Fibroblast of lung (primary cell): ENCODE measurements around the gene KCNT2. TPM values are rescaled to one million over a fixed set of nuclear protein-coding genes. Genes with fewer than 3 reads are reported as not detected.

Experiments used
- DNase-seq, 2 donors: peaks; one replicate each; pipeline versions ENCODE4 v3.0.0 to v3.0.0-alpha.2; 2010; ENCODE audit warnings: low read depth in 2 of 2
- H2AFZ ChIP-seq: 2 replicates; pipeline ENCODE4 v1.5.1; 2012; ENCODE audit warnings: low read length, control low read depth, inconsistent platforms
- H3K27ac ChIP-seq: 2 replicates; pipeline ENCODE4 v1.5.1; 2011; ENCODE audit warnings: low read length, control low read depth; ENCODE audit not compliant: insufficient read depth
- H3K27me3 ChIP-seq: 2 replicates; pipeline ENCODE4 v1.5.1; 2011; ENCODE audit warnings: mild to moderate bottlenecking, low read length; ENCODE audit not compliant: control insufficient read depth, insufficient read depth
- H3K36me3 ChIP-seq: 2 replicates; pipeline ENCODE4 v1.5.1; 2011; ENCODE audit warnings: low read length; ENCODE audit not compliant: control insufficient read depth, insufficient read depth
- H3K4me1 ChIP-seq: 2 replicates; pipeline ENCODE4 v1.5.1; 2011; ENCODE audit warnings: low read length; ENCODE audit not compliant: control insufficient read depth, insufficient read depth; ENCODE audit errors: extremely low read depth
- H3K4me2 ChIP-seq: 2 replicates; pipeline ENCODE4 v1.5.1; 2011; ENCODE audit warnings: low read length, control low read depth; ENCODE audit not compliant: insufficient read depth; ENCODE audit errors: extremely low read depth
- H3K4me3 ChIP-seq, 4 experiments: fragments of 200-600 bp in 1 of 4; sonication (generic) in 1 of 4; replicated peaks in 1 of 4; 2 replicates each; pipeline ENCODE4 v1.5.1; 2011 to 2016; ENCODE audit warnings: low read length in 4 of 4, low read depth in 3 of 4, mild to moderate bottlenecking in 3 of 4, control low read depth in 2 of 4, inconsistent platforms in 1 of 4, mixed read lengths in 1 of 4; ENCODE audit not compliant: insufficient read depth in 1 of 4; ENCODE audit errors: control extremely low read depth in 1 of 4
- H3K79me2 ChIP-seq: 2 replicates; pipeline ENCODE4 v1.5.1; 2012; ENCODE audit warnings: mild to moderate bottlenecking, low read length, inconsistent platforms; ENCODE audit not compliant: control insufficient read depth, insufficient read depth
- H3K9ac ChIP-seq: 2 replicates; pipeline ENCODE4 v1.5.1; 2011; ENCODE audit warnings: mild to moderate bottlenecking, low read length, control low read depth; ENCODE audit not compliant: insufficient read depth
- H3K9me3 ChIP-seq: 2 replicates; pipeline ENCODE4 v1.5.1; 2012; ENCODE audit warnings: low read depth, low read length; ENCODE audit not compliant: control insufficient read depth, insufficient read depth
- H4K20me1 ChIP-seq: 2 replicates; pipeline ENCODE4 v1.5.1; 2011; ENCODE audit warnings: low read length; ENCODE audit not compliant: control insufficient read depth, insufficient read depth; ENCODE audit errors: extremely low read depth
- EZH2 ChIP-seq: IDR thresholded peaks from 2 replicates; pipeline ENCODE4 v1.5.1; 2012; ENCODE audit warnings: low read length, control low read depth, mild to moderate bottlenecking; ENCODE audit errors: missing control alignments
- polyA plus RNA-seq, 2 donors: library from polyadenylated mRNA; depleted of rRNA in 1 of 2; stranded (reverse) in 1 of 2; unstranded in 1 of 2; fragments of >200 nt; gene quantifications; 2 replicates each; pipeline ENCODE4 v1.2.1, GENCODE V29; 2011 to 2012; ENCODE audit warnings: missing spikeins in 1 of 2
- total RNA-seq: library from RNA; depleted of rRNA; stranded (reverse); fragments of >200 nt; gene quantifications from 2 replicates; pipeline ENCODE4 v1.2.1, GENCODE V29; 2014
- TF ChIP-seq, protein P1 (sequence below), 2 donors: IDR thresholded peaks in 1 of 2; conservative IDR thresholded peaks in 1 of 2; 1 replicate in 1 of 2; 2 replicates in 1 of 2; pipeline ENCODE4 v1.5.1; 2011 to 2012; ENCODE audit warnings: low read length in 2 of 2, control low read depth in 1 of 2, inconsistent platforms in 1 of 2, low read depth in 1 of 2, mild to moderate bottlenecking in 1 of 2

The KCNT2 gene
- total and polyA plus RNA-seq, 2 donors (not counting 1 experiment from before 2014, with no cell fraction given), result 0.96 to 8.1 TPM

DNA sequence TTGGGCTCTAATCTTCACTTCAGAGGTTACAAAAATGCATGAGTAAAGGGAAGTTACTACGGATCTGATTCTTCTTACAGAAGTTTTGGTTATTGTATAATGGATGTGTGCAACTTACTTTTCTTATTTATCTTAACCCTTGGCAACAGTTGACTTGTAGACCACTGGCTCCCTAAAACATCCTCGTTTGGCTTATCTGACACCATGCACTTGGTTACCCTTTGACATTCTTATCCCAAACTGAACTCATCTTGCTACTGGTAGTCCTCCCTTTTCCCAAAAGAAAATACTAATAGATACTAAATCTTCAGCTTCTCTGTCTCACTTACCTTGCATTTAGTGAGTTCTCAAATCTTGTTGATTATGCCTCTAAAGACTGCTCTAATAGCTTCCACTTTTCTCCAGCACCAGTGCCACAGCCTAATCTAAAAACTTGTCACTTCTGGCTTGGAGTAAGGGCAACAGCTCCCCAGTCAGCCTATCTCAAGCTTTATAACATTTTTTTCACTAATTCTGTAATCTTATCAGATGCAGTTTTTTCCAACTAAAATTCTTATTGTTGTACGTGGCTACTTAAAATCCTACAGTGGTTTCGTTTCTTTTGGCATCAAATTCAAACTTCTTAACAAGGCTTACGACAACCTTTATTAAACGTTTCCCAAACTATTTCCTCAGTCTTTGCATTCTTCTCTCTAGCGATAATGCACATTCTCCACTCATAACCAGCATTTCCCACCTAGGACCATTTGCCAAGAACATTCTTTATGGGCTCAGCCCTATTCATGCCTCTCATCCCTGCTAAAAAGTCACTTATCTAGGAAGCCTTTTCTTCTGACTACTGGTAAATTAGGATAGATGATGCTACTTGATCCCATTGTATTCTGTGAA, 204.2 kb downstream of the KCNT2 start:
- no peaks in the 10 kb centered on the region for H3K27me3 ChIP-seq
- H3K4me3 ChIP-seq, result no peak overlapping the region
- H3K27ac ChIP-seq, result no peak overlapping the region
- H3K9me3 ChIP-seq, result no peaks in the 10 kb centered on the region
- H2AFZ ChIP-seq, result no peak overlapping the region
- no peak overlapping the region for H3K4me2 ChIP-seq
- peak in 1 of 2 donors; percentile 97 for DNase-seq
- H3K79me2 ChIP-seq, result no peaks in the 10 kb centered on the region
- H4K20me1 ChIP-seq, result no peaks in the 10 kb centered on the region
- peaks cover 4% of the 10 kb centered on the region for H3K4me1 ChIP-seq
- H3K36me3 ChIP-seq, result no peaks in the 10 kb centered on the region
- no peak overlapping the region for H3K9ac ChIP-seq
- no peak for TF ChIP-seq EZH2
- TF ChIP-seq, protein P1, sequence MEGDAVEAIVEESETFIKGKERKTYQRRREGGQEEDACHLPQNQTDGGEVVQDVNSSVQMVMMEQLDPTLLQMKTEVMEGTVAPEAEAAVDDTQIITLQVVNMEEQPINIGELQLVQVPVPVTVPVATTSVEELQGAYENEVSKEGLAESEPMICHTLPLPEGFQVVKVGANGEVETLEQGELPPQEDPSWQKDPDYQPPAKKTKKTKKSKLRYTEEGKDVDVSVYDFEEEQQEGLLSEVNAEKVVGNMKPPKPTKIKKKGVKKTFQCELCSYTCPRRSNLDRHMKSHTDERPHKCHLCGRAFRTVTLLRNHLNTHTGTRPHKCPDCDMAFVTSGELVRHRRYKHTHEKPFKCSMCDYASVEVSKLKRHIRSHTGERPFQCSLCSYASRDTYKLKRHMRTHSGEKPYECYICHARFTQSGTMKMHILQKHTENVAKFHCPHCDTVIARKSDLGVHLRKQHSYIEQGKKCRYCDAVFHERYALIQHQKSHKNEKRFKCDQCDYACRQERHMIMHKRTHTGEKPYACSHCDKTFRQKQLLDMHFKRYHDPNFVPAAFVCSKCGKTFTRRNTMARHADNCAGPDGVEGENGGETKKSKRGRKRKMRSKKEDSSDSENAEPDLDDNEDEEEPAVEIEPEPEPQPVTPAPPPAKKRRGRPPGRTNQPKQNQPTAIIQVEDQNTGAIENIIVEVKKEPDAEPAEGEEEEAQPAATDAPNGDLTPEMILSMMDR (conservative IDR thresholded peaks at IDR 0.05 in 1 of 2, IDR thresholded peaks at IDR 0.05 in 1 of 2; ENCODE audit: low read depth in 1 of 2, low read length in 2 of 2), result no peak

DNA sequence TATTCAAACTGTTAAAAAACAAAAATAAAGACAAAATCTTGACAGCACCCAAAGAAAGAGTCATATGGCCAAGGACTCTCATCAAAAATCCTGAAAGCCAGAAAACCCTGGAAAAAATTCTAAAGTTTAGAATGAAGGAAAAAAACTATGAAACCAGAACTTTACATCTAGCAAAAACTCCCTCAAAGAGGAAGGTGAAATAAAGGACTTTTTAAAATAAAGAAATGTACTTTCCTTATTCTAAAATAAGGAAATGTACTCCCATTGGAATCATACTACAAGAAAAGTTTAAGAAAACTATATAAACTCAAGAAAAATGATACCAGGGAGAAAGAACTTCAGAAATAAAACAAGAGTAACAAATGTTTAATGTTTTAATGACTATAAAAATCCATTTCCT, 206.3 kb downstream of the KCNT2 start:
- no peak for TF ChIP-seq EZH2
- TF ChIP-seq, protein P1 (conservative IDR thresholded peaks at IDR 0.05 in 1 of 2, IDR thresholded peaks at IDR 0.05 in 1 of 2; ENCODE audit: low read depth in 1 of 2, low read length in 2 of 2), result no peak
- Histone ChIP-seq H3K27ac (no peak overlapping the region), H4K20me1 (no peaks in the 10 kb centered on the region), H3K4me2 (no peak overlapping the region), H3K36me3 (no peaks in the 10 kb centered on the region), H3K4me1 (peaks cover 2% of the 10 kb centered on the region), H3K9me3 (no peaks in the 10 kb centered on the region), H2AFZ (no peak overlapping the region), H3K79me2 (no peaks in the 10 kb centered on the region), H3K27me3 (no peaks in the 10 kb centered on the region), H3K9ac (no peak overlapping the region), H3K4me3 (no peak overlapping the region)
- no peak for DNase-seq

DNA sequence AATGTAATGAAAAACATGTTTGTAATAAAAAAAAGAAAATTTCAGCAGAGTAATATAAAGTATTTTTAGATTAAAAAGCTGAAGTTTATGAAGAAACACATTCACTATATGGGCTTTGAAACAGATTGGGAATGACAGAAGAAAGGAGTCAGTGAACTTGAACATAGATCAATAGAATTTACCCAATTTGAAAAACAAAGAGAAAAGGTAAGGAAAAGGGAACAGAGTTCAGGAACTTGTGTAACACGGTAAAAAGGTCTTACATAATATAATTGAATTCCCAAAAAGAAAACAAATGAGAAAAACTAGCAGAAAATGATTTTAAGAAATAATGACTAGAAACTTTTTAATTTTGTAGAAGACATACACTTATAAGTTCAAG, 206.8 kb downstream of the KCNT2 start:
- H3K4me2 ChIP-seq, result no peak overlapping the region
- no peak overlapping the region for H3K9ac ChIP-seq
- no peak overlapping the region for H3K27ac ChIP-seq
- no peak for DNase-seq
- H3K36me3 ChIP-seq, result no peaks in the 10 kb centered on the region
- H2AFZ ChIP-seq, result no peak overlapping the region
- H3K4me3 ChIP-seq, result no peak overlapping the region
- H3K79me2 ChIP-seq, result no peaks in the 10 kb centered on the region
- no peak for TF ChIP-seq EZH2
- TF ChIP-seq, protein P1 (conservative IDR thresholded peaks at IDR 0.05 in 1 of 2, IDR thresholded peaks at IDR 0.05 in 1 of 2; ENCODE audit: low read depth in 1 of 2, low read length in 2 of 2), result no peak
- H3K9me3 ChIP-seq, result no peaks in the 10 kb centered on the region
- H3K4me1 ChIP-seq, result peaks cover under 1% of the 10 kb centered on the region
- H4K20me1 ChIP-seq, result no peaks in the 10 kb centered on the region
- no peaks in the 10 kb centered on the region for H3K27me3 ChIP-seq
